Hematopoietic multipotent progenitor cell treated with erythropoietin and hydrocortisone succinate and interleukin-3 and kit ligand, for 17 days (in vitro differentiated cells): ENCODE results near the gene NCAM2.
"Not testable (repeated sequence)": the region's sequence is repeated elsewhere in the genome, so short reads cannot be mapped to it uniquely, and the experiment has no call there.

ENCODE experiments used
- DNase-seq: peaks from one replicate; pipeline ENCODE4 v3.0.0-alpha.2; 2015; ENCODE audit warnings: low spot score

Gene NCAM2

GRCh38 chr21:21324297-21324696 is 326.1 kb downstream of the NCAM2 start:
- no peak for DNase-seq

- no peak for DNase-seq
These were observed 334.3 kb downstream of the NCAM2 start for GRCh38 chr21:21332492-21332891.

GRCh38 chr21:21341041-21341440 is 342.8 kb downstream of the NCAM2 start:
- no peak for DNase-seq

- no peak for DNase-seq
These were observed 347.1 kb downstream of the NCAM2 start for GRCh38 chr21:21345296-21345695.

GRCh38 chr21:21345872-21346271 is 347.7 kb downstream of the NCAM2 start:
- no peak for DNase-seq

- DNase-seq: no peak
These were observed 368.1 kb downstream of the NCAM2 start for GRCh38 chr21:21366277-21366676.

- no peak for DNase-seq
These were observed 369.4 kb downstream of the NCAM2 start for GRCh38 chr21:21367583-21367982.

GRCh38 chr21:21373969-21374368 is 375.8 kb downstream of the NCAM2 start:
- DNase-seq: no peak

- DNase-seq: no peak
These were observed 384.9 kb downstream of the NCAM2 start for GRCh38 chr21:21383126-21383525.

- DNase-seq: no peak
These were observed 386.8 kb downstream of the NCAM2 start for GRCh38 chr21:21384977-21385376.

- no peak for DNase-seq
These were observed 387.2 kb downstream of the NCAM2 start for GRCh38 chr21:21385404-21385803.

- no peak for DNase-seq
These were observed 389.7 kb downstream of the NCAM2 start for GRCh38 chr21:21387916-21388315.

GRCh38 chr21:21394064-21394463 is 395.9 kb downstream of the NCAM2 start:
- no peak for DNase-seq

- no peak for DNase-seq
These were observed 398.2 kb downstream of the NCAM2 start for GRCh38 chr21:21396424-21396823.

GRCh38 chr21:21397464-21397863 is 399.3 kb downstream of the NCAM2 start:
- no peak for DNase-seq

GRCh38 chr21:21401444-21401843 is 403.2 kb downstream of the NCAM2 start:
- no peak for DNase-seq

GRCh38 chr21:21402187-21402586 is 404.0 kb downstream of the NCAM2 start:
- DNase-seq: not testable (repeated sequence)

- not testable (repeated sequence) for DNase-seq
These were observed 406.1 kb downstream of the NCAM2 start for GRCh38 chr21:21404261-21404660.

GRCh38 chr21:21406921-21407320 is 408.7 kb downstream of the NCAM2 start:
- DNase-seq: no peak

- no peak for DNase-seq
These were observed 413.9 kb downstream of the NCAM2 start for GRCh38 chr21:21412096-21412495.

GRCh38 chr21:21415741-21416140 is 417.5 kb downstream of the NCAM2 start:
- no peak for DNase-seq

GRCh38 chr21:21434944-21435343 is 436.7 kb downstream of the NCAM2 start:
- DNase-seq: no peak

- DNase-seq: no peak
These were observed 437.9 kb downstream of the NCAM2 start for GRCh38 chr21:21436012-21436534.

GRCh38 chr21:21439761-21440160 is 441.6 kb downstream of the NCAM2 start:
- DNase-seq: no peak

- no peak for DNase-seq
These were observed 458.9 kb downstream of the NCAM2 start for GRCh38 chr21:21457077-21457476.
